HCT116 (cell line): Measurements from ENCODE around the gene HK2. TPM values are rescaled to one million over a fixed set of nuclear protein-coding genes. Genes with fewer than 3 reads are reported as not detected.

Source experiments
- ATAC-seq: fragments of 200-7000 bp; cut with Tn5 transposase; 2 replicates; pipeline ENCODE4 v1.9.1; 2020; ENCODE audit warnings: mild to moderate bottlenecking, moderate library complexity
- BruUV-seq: library from RNA; stranded (reverse); fragments of 400-500 nt; replicated peaks from 2 replicates; lab custom pipeline; 2021; lab: Mats Ljungman, UMichigan
- CTCF ChIA-PET: fragments of 300-600 bp; sonication (Branson Sonifier 250); formaldehyde crosslinking; loops from one replicate; lab custom pipeline; 2021; ENCODE audit warnings: antibody characterized with exemption; lab: Charles Lee
- POLR2A ChIA-PET: fragments of 300-600, 350-600 bp; sonication (Branson Sonifier 250); formaldehyde crosslinking; loops from one replicate; lab custom pipeline; 2021; ENCODE audit warnings: antibody characterized with exemption; lab: Charles Lee
- RAD21 ChIA-PET, 2 experiments: fragments of 300-600 bp; sonication (Branson Sonifier 250); formaldehyde crosslinking; loops; one replicate each; lab custom pipeline; 2023; ENCODE audit warnings: low total read pairs in 2 of 2; ENCODE audit not compliant: uncharacterized antibody in 2 of 2, unreplicated experiment in 2 of 2, low non-redundant PET in 1 of 2; lab: Charles Lee
- DNase-seq: peaks from one replicate; pipeline ENCODE4 v3.0.0-alpha.2; 2010; ENCODE audit warnings: low read depth, low spot score
- H2AFZ ChIP-seq: fragments of 200-600 bp; shearing (Covaris generic), sonication (generic); 2 replicates; pipeline ENCODE4 v1.6.1; 2017; ENCODE audit warnings: low read depth, mixed run types, mixed read lengths, antibody characterized with exemption, low read length; ENCODE audit not compliant: poor library complexity, severe bottlenecking
- H3K27ac ChIP-seq: 2 replicates; pipeline ENCODE4 v1.5.1; 2012; ENCODE audit warnings: low read depth, low read length
- H3K27me3 ChIP-seq: fragments of 200-600 bp; sonication (generic); 2 replicates; pipeline ENCODE4 v1.6.1; 2016; ENCODE audit warnings: mixed run types, low read length, mixed read lengths; ENCODE audit not compliant: insufficient read depth
- H3K36me3 ChIP-seq, 2 experiments: fragments of 200-500 bp in 1 of 2; fragments of 200-600 bp in 1 of 2; sonication (Bioruptor generic) in 1 of 2; sonication (generic) in 1 of 2; 2 replicates each; pipeline versions ENCODE4 v1.5.1 to v1.6.1; 2014 to 2016; ENCODE audit warnings: low read length in 2 of 2, inconsistent platforms in 1 of 2, mixed read lengths in 1 of 2, mixed run types in 1 of 2; ENCODE audit not compliant: insufficient read depth in 2 of 2, control insufficient read depth in 1 of 2
- H3K4me1 ChIP-seq, 2 experiments: fragments of 200-600 bp in 1 of 2; sonication (generic) in 1 of 2; 2 replicates each; pipeline versions ENCODE4 v1.5.1 to v1.6.1; 2012 to 2017; ENCODE audit warnings: low read length in 2 of 2, inconsistent platforms in 1 of 2, mild to moderate bottlenecking in 1 of 2, mixed read lengths in 1 of 2, mixed run types in 1 of 2, moderate library complexity in 1 of 2; ENCODE audit not compliant: insufficient read depth in 2 of 2, control insufficient read depth in 1 of 2
- H3K4me2 ChIP-seq: fragments of 200-600 bp; sonication (generic); 2 replicates; pipeline ENCODE4 v1.6.1; 2017; ENCODE audit warnings: mixed run types, low read length, mixed read lengths
- H3K4me3 ChIP-seq, 2 experiments: fragments of 200-600 bp in 1 of 2; sonication (generic) in 1 of 2; replicated peaks in 1 of 2; 2 replicates each; pipeline ENCODE4 v1.5.1; 2011 to 2016; ENCODE audit warnings: low read length in 2 of 2, control low read depth in 1 of 2, low read depth in 1 of 2, mild to moderate bottlenecking in 1 of 2, mixed read lengths in 1 of 2, mixed run types in 1 of 2
- H3K79me2 ChIP-seq: fragments of 200-600 bp; sonication (generic); 2 replicates; pipeline ENCODE4 v1.6.1; 2017; ENCODE audit warnings: mild to moderate bottlenecking, mixed run types, low read length, moderate library complexity, mixed read lengths; ENCODE audit not compliant: insufficient read depth
- H3K9ac ChIP-seq: fragments of 200-600 bp; sonication (generic); 2 replicates; pipeline ENCODE4 v1.6.1; 2016; ENCODE audit warnings: low read length, mixed read lengths
- H3K9me2 ChIP-seq: fragments of 200-600 bp; sonication (generic), shearing (Covaris generic); 2 replicates; pipeline ENCODE4 v1.6.1; 2017; ENCODE audit warnings: mixed run types, mild to moderate bottlenecking, moderate library complexity; ENCODE audit not compliant: insufficient read depth
- H3K9me3 ChIP-seq, 2 experiments: fragments of 200-500 bp in 1 of 2; fragments of 200-600 bp in 1 of 2; sonication (Bioruptor generic) in 1 of 2; sonication (generic) in 1 of 2; 2 replicates each; pipeline ENCODE4 v1.6.1; 2014 to 2017; ENCODE audit warnings: low read length in 2 of 2, mixed read lengths in 2 of 2, inconsistent platforms in 1 of 2, low read depth in 1 of 2, mild to moderate bottlenecking in 1 of 2, mixed run types in 1 of 2, moderate library complexity in 1 of 2; ENCODE audit not compliant: control insufficient read depth in 1 of 2, insufficient read depth in 1 of 2
- H4K20me1 ChIP-seq: fragments of 200-600 bp; sonication (generic), shearing (Covaris generic); 2 replicates; pipeline ENCODE4 v1.6.1; 2017; ENCODE audit warnings: mixed run types, mild to moderate bottlenecking, moderate library complexity; ENCODE audit not compliant: insufficient read depth
- CBX3 ChIP-seq: IDR thresholded peaks from 2 replicates; pipeline ENCODE4 v1.6.1; 2012; ENCODE audit warnings: low read depth
- CEBPB ChIP-seq: IDR thresholded peaks from 2 replicates; pipeline ENCODE4 v1.6.1; 2012; ENCODE audit warnings: low read depth
- EGR1 ChIP-seq: IDR thresholded peaks from 2 replicates; pipeline ENCODE4 v1.6.1; 2012; ENCODE audit warnings: low read depth
- EZH2phosphoT487 ChIP-seq: fragments of 200-600 bp; IDR thresholded peaks from 2 replicates; pipeline ENCODE4 v1.6.1; 2018; ENCODE audit warnings: antibody characterized with exemption, borderline replicate concordance
- FOSL1 ChIP-seq: IDR thresholded peaks from 2 replicates; pipeline ENCODE4 v1.6.1; 2012; ENCODE audit warnings: low read depth
- JUND ChIP-seq: IDR thresholded peaks from 2 replicates; pipeline ENCODE4 v1.6.1; 2012
- POLR2AphosphoS5 ChIP-seq: IDR thresholded peaks from 2 replicates; pipeline ENCODE4 v1.6.1; 2011; ENCODE audit warnings: mild to moderate bottlenecking, low read depth, low read length, moderate library complexity
- REST ChIP-seq: IDR thresholded peaks from 2 replicates; pipeline ENCODE4 v1.6.1; 2012; ENCODE audit warnings: low read depth
- SP1 ChIP-seq: IDR thresholded peaks from 2 replicates; pipeline ENCODE4 v1.6.1; 2012; ENCODE audit warnings: low read depth
- intact Hi-C: fragments of 100-400 bp; cut with micrococcal nuclease; formaldehyde crosslinking; loops from 2 replicates; pipeline ENCODE4 v1.10.0; 2022
- total RNA-seq: library from RNA; stranded (reverse); gene quantifications from one replicate; pipeline ENCODE4 v1.2.1, GENCODE V29; 2021; ENCODE audit not compliant: unreplicated experiment
- TF ChIP-seq, protein P1 (sequence below): IDR thresholded peaks from 2 replicates; pipeline ENCODE4 v1.6.1; 2011; ENCODE audit warnings: mild to moderate bottlenecking, low read length, moderate library complexity; ENCODE audit not compliant: insufficient replicate concordance; ENCODE audit errors: extremely low read depth
- TF ChIP-seq, protein P2 (sequence below): IDR thresholded peaks from 2 replicates; pipeline ENCODE4 v1.6.1; 2012
- TF ChIP-seq, protein P3 (sequence below), 3 experiments: fragments of 200-600 bp in 1 of 3; sonication (generic) in 1 of 3; IDR thresholded peaks in 2 of 3; conservative IDR thresholded peaks in 1 of 3; 2 replicates each; pipeline ENCODE4 v1.5.1; 2012 to 2017; ENCODE audit warnings: low read depth in 2 of 3, low read length in 2 of 3, antibody characterized with exemption in 1 of 3, borderline replicate concordance in 1 of 3, control low read depth in 1 of 3, mild to moderate bottlenecking in 1 of 3, mixed read lengths in 1 of 3, mixed run types in 1 of 3, moderate library complexity in 1 of 3; ENCODE audit not compliant: insufficient read depth in 1 of 3

The HK2 gene
- total RNA-seq, 1 experiment from 2014 or later: 42.5 TPM

GRCh38 chr2:74924463-74925265 is 90.7 kb downstream of the HK2 start:
- RAD21 ChIA-PET: no interaction called here
- H3K27ac ChIP-seq: no peak overlapping the region

More at GRCh38 chr2:74924463-74925265, 90.7 kb downstream of the HK2 start:
- no peak for TF ChIP-seq EZH2phosphoT487
- TF ChIP-seq, protein P1, sequence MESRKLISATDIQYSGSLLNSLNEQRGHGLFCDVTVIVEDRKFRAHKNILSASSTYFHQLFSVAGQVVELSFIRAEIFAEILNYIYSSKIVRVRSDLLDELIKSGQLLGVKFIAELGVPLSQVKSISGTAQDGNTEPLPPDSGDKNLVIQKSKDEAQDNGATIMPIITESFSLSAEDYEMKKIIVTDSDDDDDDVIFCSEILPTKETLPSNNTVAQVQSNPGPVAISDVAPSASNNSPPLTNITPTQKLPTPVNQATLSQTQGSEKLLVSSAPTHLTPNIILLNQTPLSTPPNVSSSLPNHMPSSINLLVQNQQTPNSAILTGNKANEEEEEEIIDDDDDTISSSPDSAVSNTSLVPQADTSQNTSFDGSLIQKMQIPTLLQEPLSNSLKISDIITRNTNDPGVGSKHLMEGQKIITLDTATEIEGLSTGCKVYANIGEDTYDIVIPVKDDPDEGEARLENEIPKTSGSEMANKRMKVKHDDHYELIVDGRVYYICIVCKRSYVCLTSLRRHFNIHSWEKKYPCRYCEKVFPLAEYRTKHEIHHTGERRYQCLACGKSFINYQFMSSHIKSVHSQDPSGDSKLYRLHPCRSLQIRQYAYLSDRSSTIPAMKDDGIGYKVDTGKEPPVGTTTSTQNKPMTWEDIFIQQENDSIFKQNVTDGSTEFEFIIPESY: no peak
- TF ChIP-seq CBX3: no peak
- no peak for TF ChIP-seq REST
- no peak for TF ChIP-seq EGR1
- TF ChIP-seq FOSL1: no peak
- TF ChIP-seq POLR2AphosphoS5: no peak
- TF ChIP-seq JUND: no peak
- TF ChIP-seq, protein P2, sequence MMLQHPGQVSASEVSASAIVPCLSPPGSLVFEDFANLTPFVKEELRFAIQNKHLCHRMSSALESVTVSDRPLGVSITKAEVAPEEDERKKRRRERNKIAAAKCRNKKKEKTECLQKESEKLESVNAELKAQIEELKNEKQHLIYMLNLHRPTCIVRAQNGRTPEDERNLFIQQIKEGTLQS: no peak
- no peak for TF ChIP-seq SP1
- TF ChIP-seq, protein P3, sequence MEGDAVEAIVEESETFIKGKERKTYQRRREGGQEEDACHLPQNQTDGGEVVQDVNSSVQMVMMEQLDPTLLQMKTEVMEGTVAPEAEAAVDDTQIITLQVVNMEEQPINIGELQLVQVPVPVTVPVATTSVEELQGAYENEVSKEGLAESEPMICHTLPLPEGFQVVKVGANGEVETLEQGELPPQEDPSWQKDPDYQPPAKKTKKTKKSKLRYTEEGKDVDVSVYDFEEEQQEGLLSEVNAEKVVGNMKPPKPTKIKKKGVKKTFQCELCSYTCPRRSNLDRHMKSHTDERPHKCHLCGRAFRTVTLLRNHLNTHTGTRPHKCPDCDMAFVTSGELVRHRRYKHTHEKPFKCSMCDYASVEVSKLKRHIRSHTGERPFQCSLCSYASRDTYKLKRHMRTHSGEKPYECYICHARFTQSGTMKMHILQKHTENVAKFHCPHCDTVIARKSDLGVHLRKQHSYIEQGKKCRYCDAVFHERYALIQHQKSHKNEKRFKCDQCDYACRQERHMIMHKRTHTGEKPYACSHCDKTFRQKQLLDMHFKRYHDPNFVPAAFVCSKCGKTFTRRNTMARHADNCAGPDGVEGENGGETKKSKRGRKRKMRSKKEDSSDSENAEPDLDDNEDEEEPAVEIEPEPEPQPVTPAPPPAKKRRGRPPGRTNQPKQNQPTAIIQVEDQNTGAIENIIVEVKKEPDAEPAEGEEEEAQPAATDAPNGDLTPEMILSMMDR (IDR thresholded peaks at IDR 0.05 in 2 of 3, conservative IDR thresholded peaks at IDR 0.05 in 1 of 3; ENCODE audit: borderline replicate concordance in 1 of 3, insufficient read depth in 1 of 3, low read depth in 2 of 3, low read length in 2 of 3): no peak
- TF ChIP-seq CEBPB: no peak
- H3K4me2 ChIP-seq: no peak overlapping the region
- BruUV-seq: no TSS peak
- DNase-seq (no peak), ATAC-seq (no peak)
- H3K4me1 ChIP-seq: peaks cover 0 to 4% of the 10 kb centered on the region in 2 experiments; a peak in 1 of 4 replicates
- POLR2A ChIA-PET: no interaction called here
- H3K36me3 ChIP-seq: no peaks in the 10 kb centered on the region
- no peaks in the 10 kb centered on the region for H3K79me2 ChIP-seq
- H3K9me3 ChIP-seq: no peaks in the 10 kb centered on the region
- H3K9me2 ChIP-seq: no peaks in the 10 kb centered on the region
- no peak overlapping the region for H3K4me3 ChIP-seq
- CTCF ChIA-PET: no interaction called here
- 0 out of 2 replicates have a peak, but pooled peaks cover 3% of the 10 kb centered on the region for H3K27me3 ChIP-seq
- intact Hi-C loops: loop anchor here (5.0 kb wide), 1 partner anchor 683 kb away; no protein-coding TSS in a partner anchor
- no peak overlapping the region for H3K9ac ChIP-seq
- no peak overlapping the region for H2AFZ ChIP-seq
- H4K20me1 ChIP-seq: no peaks in the 10 kb centered on the region
